K562 (cell line): Measurements from ENCODE around the gene TXLNA.

Experiments used
- BRCA1 ChIP-seq, 2 experiments: fragments of 450-650 bp in 1 of 2; sonication (generic) in 1 of 2; formaldehyde crosslinking in 1 of 2; IDR thresholded peaks; 2 replicates each; pipeline versions ENCODE4 v1.5.0 to v1.6.1; 2017 to 2020; ENCODE audit warnings: mild to moderate bottlenecking in 1 of 2, missing genetic modification reagents in 1 of 2
- POLR2AphosphoS5 ChIP-seq: IDR thresholded peaks from 2 replicates; pipeline ENCODE4 v1.6.1; 2011; ENCODE audit warnings: mild to moderate bottlenecking, low read depth, low read length, moderate library complexity; ENCODE audit not compliant: control insufficient read depth, insufficient read depth
- RBM22 ChIP-seq: fragments of 200-400 bp; formaldehyde crosslinking; IDR thresholded peaks from 2 replicates; pipeline ENCODE4 v1.6.1; 2018; ENCODE audit warnings: low read length, low read depth; ENCODE audit not compliant: poor library complexity, severe bottlenecking
- SAP30 ChIP-seq: fragments of 200-600 bp; sonication (generic); IDR thresholded peaks from 2 replicates; pipeline ENCODE4 v1.6.1; 2012; ENCODE audit warnings: borderline replicate concordance, low read depth, mild to moderate bottlenecking, moderate library complexity, low read length, control low read depth, inconsistent platforms; ENCODE audit not compliant: insufficient read depth, poor library complexity, severe bottlenecking
- SIN3A ChIP-seq, 2 experiments: fragments of 150-350 bp in 1 of 2; IDR thresholded peaks; 2 replicates each; pipeline ENCODE4 v1.6.1; 2011 to 2016; ENCODE audit warnings: borderline replicate concordance in 2 of 2, low read depth in 2 of 2, low read length in 2 of 2, mild to moderate bottlenecking in 2 of 2, moderate library complexity in 2 of 2; ENCODE audit not compliant: control insufficient read depth in 1 of 2
- SOX6 ChIP-seq: fragments of 450-650 bp; IDR thresholded peaks from 2 replicates; pipeline ENCODE4 v1.6.1; 2014; ENCODE audit warnings: mild to moderate bottlenecking
- TCF7L2 ChIP-seq: fragments of 150-350 bp; IDR thresholded peaks from 2 replicates; pipeline ENCODE4 v1.6.1; 2016; ENCODE audit warnings: low read depth, mild to moderate bottlenecking, low read length, moderate library complexity
- ZFX ChIP-seq: sonication (generic); formaldehyde crosslinking; IDR thresholded peaks from 2 replicates; pipeline ENCODE4 v1.8.0; 2022; ENCODE audit warnings: mild to moderate bottlenecking, missing genetic modification reagents, moderate library complexity
- TF ChIP-seq, protein P1 (sequence below), 3 experiments: IDR thresholded peaks in 2 of 3; conservative IDR thresholded peaks in 1 of 3; 2 replicates each; pipeline ENCODE4 v1.5.1; 2011 to 2012; ENCODE audit warnings: low read length in 3 of 3, mild to moderate bottlenecking in 3 of 3, control low read depth in 2 of 3, improper control_type of control experiment in 1 of 3, inconsistent platforms in 1 of 3, low read depth in 1 of 3, mixed read lengths in 1 of 3, moderate library complexity in 1 of 3; ENCODE audit not compliant: insufficient read depth in 2 of 3

DNA sequence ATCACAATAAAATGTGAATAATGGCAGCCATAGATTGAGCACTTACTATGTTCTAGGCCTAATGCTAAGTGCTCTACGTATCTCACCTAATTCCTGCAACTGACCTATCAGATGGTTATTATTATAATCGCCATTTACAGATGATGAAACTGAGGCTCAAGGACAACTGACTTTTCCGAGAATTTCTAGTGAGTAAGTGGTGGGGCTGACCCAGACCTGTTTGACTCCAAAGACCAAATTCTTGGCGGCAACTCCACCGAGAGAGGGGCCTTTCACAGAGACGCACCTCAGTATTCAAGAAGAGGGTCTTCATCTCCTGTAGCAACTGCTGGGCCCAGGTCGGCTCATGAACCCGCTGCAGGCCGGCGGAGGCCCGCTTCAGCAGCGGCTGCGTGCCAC lies 42.1 kb downstream of the TXLNA start:
- no peak for TF ChIP-seq SOX6
- no peak for TF ChIP-seq RBM22
- no peak for TF ChIP-seq TCF7L2
- no peak for TF ChIP-seq SIN3A (IDR thresholded peaks at IDR 0.05; ENCODE audit: borderline replicate concordance in 2 of 2, control insufficient read depth in 1 of 2, low read depth in 2 of 2, low read length in 2 of 2)
- TF ChIP-seq, protein P1, sequence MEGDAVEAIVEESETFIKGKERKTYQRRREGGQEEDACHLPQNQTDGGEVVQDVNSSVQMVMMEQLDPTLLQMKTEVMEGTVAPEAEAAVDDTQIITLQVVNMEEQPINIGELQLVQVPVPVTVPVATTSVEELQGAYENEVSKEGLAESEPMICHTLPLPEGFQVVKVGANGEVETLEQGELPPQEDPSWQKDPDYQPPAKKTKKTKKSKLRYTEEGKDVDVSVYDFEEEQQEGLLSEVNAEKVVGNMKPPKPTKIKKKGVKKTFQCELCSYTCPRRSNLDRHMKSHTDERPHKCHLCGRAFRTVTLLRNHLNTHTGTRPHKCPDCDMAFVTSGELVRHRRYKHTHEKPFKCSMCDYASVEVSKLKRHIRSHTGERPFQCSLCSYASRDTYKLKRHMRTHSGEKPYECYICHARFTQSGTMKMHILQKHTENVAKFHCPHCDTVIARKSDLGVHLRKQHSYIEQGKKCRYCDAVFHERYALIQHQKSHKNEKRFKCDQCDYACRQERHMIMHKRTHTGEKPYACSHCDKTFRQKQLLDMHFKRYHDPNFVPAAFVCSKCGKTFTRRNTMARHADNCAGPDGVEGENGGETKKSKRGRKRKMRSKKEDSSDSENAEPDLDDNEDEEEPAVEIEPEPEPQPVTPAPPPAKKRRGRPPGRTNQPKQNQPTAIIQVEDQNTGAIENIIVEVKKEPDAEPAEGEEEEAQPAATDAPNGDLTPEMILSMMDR (IDR thresholded peaks at IDR 0.05 in 2 of 3, conservative IDR thresholded peaks at IDR 0.05 in 1 of 3; ENCODE audit: insufficient read depth in 2 of 3, low read depth in 1 of 3, low read length in 3 of 3), result no peak
- no peak for TF ChIP-seq BRCA1 (IDR thresholded peaks at IDR 0.05)
- TF ChIP-seq BRCA1 (CRISPR knock-in tag; IDR thresholded peaks at IDR 0.05), result no peak
- TF ChIP-seq SAP30, result no peak
- no peak for TF ChIP-seq ZFX (CRISPR knock-in tag)
- TF ChIP-seq POLR2AphosphoS5, result no peak
